Endodermal cell (in vitro differentiated cells): ENCODE results near the gene LARP1. TPM values are rescaled to one million over a fixed set of nuclear protein-coding genes. Genes with fewer than 3 reads are reported as not detected.
"Not testable (repeated sequence)": the region's sequence is repeated elsewhere in the genome, so short reads cannot be mapped to it uniquely, and the experiment has no call there.

Source experiments
- DNase-seq: peaks from one replicate; pipeline ENCODE4 v3.0.0-alpha.2; 2017
- H3K27ac ChIP-seq: 2 replicates; pipeline ENCODE4 v1.5.1; 2013; ENCODE audit warnings: mild to moderate bottlenecking, low read depth, low read length, moderate library complexity
- H3K27me3 ChIP-seq: 2 replicates; pipeline ENCODE4 v1.6.1; 2013; ENCODE audit warnings: mild to moderate bottlenecking, low read length, moderate library complexity; ENCODE audit not compliant: insufficient read depth, control insufficient read depth, poor library complexity, severe bottlenecking
- H3K36me3 ChIP-seq: 2 replicates; pipeline ENCODE4 v1.7.0; 2013; ENCODE audit warnings: mild to moderate bottlenecking, low read length, moderate library complexity; ENCODE audit not compliant: control insufficient read depth, insufficient read depth
- H3K4me1 ChIP-seq: one replicate; pipeline ENCODE4 v1.7.0; 2013; ENCODE audit warnings: low read length; ENCODE audit not compliant: control insufficient read depth, insufficient read depth
- H3K4me3 ChIP-seq: 2 replicates; pipeline ENCODE4 v1.5.1; 2013; ENCODE audit warnings: mild to moderate bottlenecking, low read length, moderate library complexity
- H3K9ac ChIP-seq: 2 replicates; pipeline ENCODE4 v1.6.1; 2013; ENCODE audit warnings: mild to moderate bottlenecking, low read length, moderate library complexity; ENCODE audit not compliant: poor library complexity, severe bottlenecking; ENCODE audit errors: extremely low read depth
- H3K9me3 ChIP-seq: 2 replicates; pipeline ENCODE4 v1.6.1; 2013; ENCODE audit warnings: mild to moderate bottlenecking, low read length, moderate library complexity; ENCODE audit not compliant: control insufficient read depth
- H3K27ac Mint-ChIP-seq: 2 replicates; pipeline ENCODE4 v1.8.0; 2020; ENCODE audit warnings: mixed read lengths
- H3K27me3 Mint-ChIP-seq: 2 replicates; pipeline ENCODE4 v1.8.0; 2021; ENCODE audit warnings: mild to moderate bottlenecking, mixed read lengths; ENCODE audit not compliant: insufficient read depth
- H3K36me3 Mint-ChIP-seq: 2 replicates; pipeline ENCODE4 v1.8.0; 2020; ENCODE audit warnings: low read depth, mixed read lengths
- H3K4me1 Mint-ChIP-seq: 2 replicates; pipeline ENCODE4 v1.8.0; 2020; ENCODE audit warnings: mixed read lengths
- H3K4me3 Mint-ChIP-seq: 2 replicates; pipeline ENCODE4 v1.8.0; 2020; ENCODE audit warnings: mild to moderate bottlenecking, moderate library complexity, mixed read lengths
- H3K9me3 Mint-ChIP-seq: 2 replicates; pipeline ENCODE4 v1.8.0; 2020; ENCODE audit warnings: mild to moderate bottlenecking, mixed read lengths
- WGBS, 2 experiments: methylation state at CpG; one replicate each; pipeline versions ENCODE4 v1.1.5 to v1.1.7; 2013; ENCODE audit warnings: missing lambda C conversion rate in 2 of 2, mixed read lengths in 1 of 2; ENCODE audit not compliant: insufficient coverage in 1 of 2, insufficient read length in 1 of 2; 5-methylcytosine and 5-hydroxymethylcytosine counted together
- total RNA-seq, 2 donors: library from RNA; stranded (reverse); fragmentation: NEBNext Ultra II Directional in 1 of 2; extraction: Animal tissue kit (Norgen Biotek cat#: 25700) in 1 of 2; gene quantifications; 2 replicates in 1 of 2; 3 replicates in 1 of 2; pipeline ENCODE4 v1.2.1, GENCODE V29; 2021
- TF ChIP-seq, protein P1 (sequence below): fragments of 200-600 bp; sonication (generic); conservative IDR thresholded peaks from 2 replicates; pipeline ENCODE4 v1.5.0; 2021; ENCODE audit warnings: antibody characterized with exemption, mild to moderate bottlenecking

LARP1 gene
- total RNA-seq, 2 donors from 2014 or later: 193 to 273 TPM

DNA sequence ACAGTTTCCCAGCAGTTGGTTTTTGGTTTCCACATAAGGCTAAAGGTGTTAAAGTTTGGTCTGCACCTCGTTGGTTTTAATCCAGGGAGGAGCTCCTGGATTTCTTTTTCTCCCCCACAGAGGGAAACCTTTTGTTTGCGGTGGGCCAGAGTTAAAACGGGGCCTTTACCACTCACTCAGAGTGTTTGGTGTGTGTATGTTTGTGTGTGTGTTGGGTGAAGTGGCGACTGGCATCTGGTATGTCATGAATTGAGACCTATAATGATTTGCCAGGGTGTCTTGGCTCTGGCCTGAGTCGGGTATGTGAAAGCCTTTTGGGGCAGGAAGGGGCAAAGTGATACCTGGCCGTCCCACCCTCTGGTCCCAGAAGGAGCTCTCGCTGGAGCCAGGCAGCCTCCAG lies 64.4 kb downstream of the LARP1 start:
- Mint-ChIP-seq H3K27me3 (no peaks in the 10 kb centered on the region), H3K4me1 (peaks cover 34% of the 10 kb centered on the region), H3K36me3 (peaks cover 57% of the 10 kb centered on the region), H3K4me3 (no peak overlapping the region), H3K9me3 (no peaks in the 10 kb centered on the region), H3K27ac (peak overlapping the region; percentile 59)
- no peak for DNase-seq
- TF ChIP-seq, protein P1, sequence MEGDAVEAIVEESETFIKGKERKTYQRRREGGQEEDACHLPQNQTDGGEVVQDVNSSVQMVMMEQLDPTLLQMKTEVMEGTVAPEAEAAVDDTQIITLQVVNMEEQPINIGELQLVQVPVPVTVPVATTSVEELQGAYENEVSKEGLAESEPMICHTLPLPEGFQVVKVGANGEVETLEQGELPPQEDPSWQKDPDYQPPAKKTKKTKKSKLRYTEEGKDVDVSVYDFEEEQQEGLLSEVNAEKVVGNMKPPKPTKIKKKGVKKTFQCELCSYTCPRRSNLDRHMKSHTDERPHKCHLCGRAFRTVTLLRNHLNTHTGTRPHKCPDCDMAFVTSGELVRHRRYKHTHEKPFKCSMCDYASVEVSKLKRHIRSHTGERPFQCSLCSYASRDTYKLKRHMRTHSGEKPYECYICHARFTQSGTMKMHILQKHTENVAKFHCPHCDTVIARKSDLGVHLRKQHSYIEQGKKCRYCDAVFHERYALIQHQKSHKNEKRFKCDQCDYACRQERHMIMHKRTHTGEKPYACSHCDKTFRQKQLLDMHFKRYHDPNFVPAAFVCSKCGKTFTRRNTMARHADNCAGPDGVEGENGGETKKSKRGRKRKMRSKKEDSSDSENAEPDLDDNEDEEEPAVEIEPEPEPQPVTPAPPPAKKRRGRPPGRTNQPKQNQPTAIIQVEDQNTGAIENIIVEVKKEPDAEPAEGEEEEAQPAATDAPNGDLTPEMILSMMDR: no peak
- no peak overlapping the region for H3K9ac ChIP-seq
- no peak overlapping the region for H3K4me3 ChIP-seq
- H3K9me3 ChIP-seq: no peaks in the 10 kb centered on the region
- H3K4me1 ChIP-seq: peaks cover 19% of the 10 kb centered on the region
- no peak overlapping the region for H3K27ac ChIP-seq
- H3K27me3 ChIP-seq: no peaks in the 10 kb centered on the region
- peaks cover 71% of the 10 kb centered on the region for H3K36me3 ChIP-seq
- WGBS, 2 experiments: 90 to 95% methylated on average over 3 to 7 of the region's 7 CpGs

DNA sequence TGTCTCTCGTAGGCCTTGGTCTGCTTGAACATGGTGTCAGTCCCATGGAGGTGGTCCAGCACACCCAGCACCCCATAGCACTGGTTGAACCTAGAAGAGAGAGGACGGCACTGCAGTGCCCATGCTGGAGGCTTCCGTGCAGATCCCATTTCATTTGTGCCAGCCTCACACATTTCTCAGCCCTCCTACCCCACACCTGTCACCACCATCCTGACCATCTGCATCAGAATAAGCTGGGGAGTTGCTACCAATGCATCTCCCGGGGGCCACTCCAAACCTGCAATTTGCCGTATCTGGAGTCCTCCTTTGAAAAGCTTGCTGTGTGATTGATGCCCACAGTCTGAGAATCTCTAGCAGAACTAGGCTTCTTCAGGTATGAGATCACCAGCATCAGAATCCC lies 65.2 kb downstream of the LARP1 start:
- H3K27ac Mint-ChIP-seq: peak overlapping the region; percentile 26
- no peaks in the 10 kb centered on the region for H3K27me3 Mint-ChIP-seq
- TF ChIP-seq, protein P1: no peak
- H3K36me3 ChIP-seq: peaks cover 63% of the 10 kb centered on the region
- H3K4me1 ChIP-seq: peaks cover 14% of the 10 kb centered on the region
- H3K36me3 Mint-ChIP-seq: peaks cover 50% of the 10 kb centered on the region
- DNase-seq: no peak
- H3K4me1 Mint-ChIP-seq: peaks cover 34% of the 10 kb centered on the region
- H3K27me3 ChIP-seq: no peaks in the 10 kb centered on the region
- WGBS, 2 experiments: 94 to 95% methylated on average over 3 to 5 of the region's 5 CpGs
- no peak overlapping the region for H3K9ac ChIP-seq
- H3K9me3 Mint-ChIP-seq: no peaks in the 10 kb centered on the region
- H3K9me3 ChIP-seq: no peaks in the 10 kb centered on the region
- no peak overlapping the region for H3K27ac ChIP-seq
- no peak overlapping the region for H3K4me3 ChIP-seq
- no peak overlapping the region for H3K4me3 Mint-ChIP-seq

DNA sequence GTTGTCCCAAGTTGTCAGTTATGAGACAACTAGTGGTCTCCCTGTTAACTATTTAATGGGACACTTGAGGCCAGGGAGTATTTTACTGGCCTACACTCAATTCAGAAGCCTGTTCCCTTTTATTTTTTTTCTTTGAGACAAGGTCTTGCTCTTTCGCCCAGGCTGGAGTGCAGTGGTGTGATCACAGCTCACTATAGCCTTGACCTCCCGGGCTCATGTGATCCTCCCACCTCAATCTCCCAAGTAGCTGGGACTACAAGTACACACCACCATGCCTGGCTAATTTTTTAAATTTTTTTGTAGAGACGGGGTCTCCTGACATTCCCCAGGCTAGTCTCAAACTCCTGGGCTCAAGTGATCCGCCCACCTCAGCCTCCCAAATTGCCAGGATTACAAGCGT lies 67.7 kb downstream of the LARP1 start:
- H3K27me3 Mint-ChIP-seq, H3K9ac ChIP-seq, H3K27ac ChIP-seq, H3K9me3 Mint-ChIP-seq, H3K4me1 ChIP-seq, H3K4me3 ChIP-seq, H3K27ac Mint-ChIP-seq, H3K9me3 ChIP-seq, DNase-seq, H3K27me3 ChIP-seq, H3K4me3 Mint-ChIP-seq: not testable (repeated sequence)
- peaks cover 41% of the 10 kb centered on the region for H3K36me3 ChIP-seq
- 83 to 93% methylated on average over 5 of the region's 5 CpGs for WGBS, 2 experiments
- Mint-ChIP-seq H3K36me3 (peaks cover 37% of the 10 kb centered on the region), H3K4me1 (peaks cover 14% of the 10 kb centered on the region)

DNA sequence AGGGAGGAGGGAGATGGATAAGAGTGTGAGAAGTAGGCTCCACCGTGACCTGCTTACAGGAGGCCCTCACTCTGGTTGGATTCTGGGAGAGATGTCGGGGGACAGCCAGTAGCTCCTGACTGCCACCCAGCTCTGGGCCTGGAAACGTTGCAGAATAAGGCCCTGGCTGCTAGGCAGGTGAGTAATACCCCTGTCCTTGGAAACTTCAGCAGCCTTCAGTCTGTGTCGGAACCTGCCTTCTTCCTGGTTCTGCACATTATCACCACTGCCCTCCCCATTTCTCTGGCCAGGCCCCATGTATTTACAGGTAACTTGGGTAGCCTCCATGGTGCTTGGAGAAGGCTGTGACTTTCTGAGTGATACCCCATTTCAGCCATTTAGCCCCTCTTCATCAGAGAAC lies 68.4 kb downstream of the LARP1 start:
- peaks cover 41% of the 10 kb centered on the region for H3K36me3 Mint-ChIP-seq
- TF ChIP-seq, protein P1: no peak
- H3K36me3 ChIP-seq: peaks cover 43% of the 10 kb centered on the region
- H3K27ac ChIP-seq: no peak overlapping the region
- no peak overlapping the region for H3K4me3 Mint-ChIP-seq
- no peak overlapping the region for H3K4me3 ChIP-seq
- H3K4me1 ChIP-seq: peaks cover 8% of the 10 kb centered on the region
- 94 to 100% methylated on average over 2 to 4 of the region's 4 CpGs for WGBS, 2 experiments
- no peak overlapping the region for H3K27ac Mint-ChIP-seq
- no peak for DNase-seq
- no peaks in the 10 kb centered on the region for H3K9me3 Mint-ChIP-seq
- H3K9ac ChIP-seq: no peak overlapping the region
- H3K9me3 ChIP-seq: no peaks in the 10 kb centered on the region
- no peaks in the 10 kb centered on the region for H3K27me3 Mint-ChIP-seq
- no peaks in the 10 kb centered on the region for H3K27me3 ChIP-seq
- H3K4me1 Mint-ChIP-seq: peaks cover 11% of the 10 kb centered on the region
